ENCODE results near the gene DDX20. TPM values are rescaled to one million over a fixed set of nuclear protein-coding genes. Genes with fewer than 3 reads are reported as not detected.
A peak's percentile ranks its signal among the peaks of the same experiment; 100 is the strongest.

DDX20 gene
- total RNA-seq, 6 donors from 2014 or later, result 7.9 to 18.5 (median 9.2) TPM

GRCh38 chr1:111769517-111770146 is 13.9 kb downstream of the DDX20 start:
- Histone ChIP-seq H3K36me3 (peaks cover 4 to 48% (median 15%) of the 10 kb centered on the region in 4 donors), H3K27ac (no peak overlapping the region), H3K27me3 (no peaks in the 10 kb centered on the region), H3K4me1 (no peaks in the 10 kb centered on the region), H3K4me3 (no peak overlapping the region), H3K9me3 (no peaks in the 10 kb centered on the region)
- TF ChIP-seq CTCF (IDR thresholded peaks at IDR 0.05) (peak; percentile 55 to 85 (median 77)), EP300 (IDR thresholded peaks at IDR 0.05) (no peak)
- no peak for DNase-seq
- ATAC-seq (ENCODE audit: low FRiP score in 2 of 2), result peak in 1 of 2 donors; percentile 80
- WGBS, 2 donors, result 38 to 39% methylated on average over 6 of the region's 6 CpGs

GRCh38 chr1:111770916-111771315 is 15.2 kb downstream of the DDX20 start:
- Histone ChIP-seq H3K27me3 (no peaks in the 10 kb centered on the region), H3K4me3 (no peak overlapping the region), H3K27ac (no peak overlapping the region), H3K9me3 (no peaks in the 10 kb centered on the region), H3K36me3 (peaks cover 0 to 35% (median 11%) of the 10 kb centered on the region in 4 donors), H3K4me1 (no peaks in the 10 kb centered on the region)
- DNase-seq (no peak), ATAC-seq (ENCODE audit: low FRiP score in 2 of 2) (no peak)
- whole genome bisulfite sequencing, 2 donors, result 89% methylated on average over 4 of the region's 4 CpGs
- TF ChIP-seq POLR2AphosphoS5 (IDR thresholded peaks at IDR 0.05) (no peak), EP300 (IDR thresholded peaks at IDR 0.05) (no peak), CTCF (IDR thresholded peaks at IDR 0.05) (no peak), POLR2A (IDR thresholded peaks at IDR 0.05) (no peak)

- WGBS, 2 donors, result 77 to 81% methylated on average over 5 to 9 of the region's 9 CpGs
- Histone ChIP-seq H3K4me1 (no peaks in the 10 kb centered on the region), H3K27me3 (no peaks in the 10 kb centered on the region), H3K36me3 (peaks cover 0 to 1% (median 0%) of the 10 kb centered on the region in 4 donors), H3K9me3 (no peaks in the 10 kb centered on the region), H3K4me3 (no peak overlapping the region), H3K27ac (no peak overlapping the region)
- ATAC-seq (ENCODE audit: low FRiP score in 2 of 2), result no peak
- TF ChIP-seq CTCF (IDR thresholded peaks at IDR 0.05), result no peak
- no peak for TF ChIP-seq EP300 (IDR thresholded peaks at IDR 0.05)
- no peak for TF ChIP-seq POLR2AphosphoS5 (IDR thresholded peaks at IDR 0.05)
- no peak for TF ChIP-seq POLR2A (IDR thresholded peaks at IDR 0.05)
- no peak for DNase-seq
Measured at GRCh38 chr1:111775966-111776365, 20.3 kb downstream of the DDX20 start.

- WGBS, 2 donors, result 79 to 85% methylated on average over 2 of the region's 2 CpGs
- no peak overlapping the region for H3K4me3 ChIP-seq
- no peaks in the 10 kb centered on the region for H3K36me3 ChIP-seq
- no peak for TF ChIP-seq CTCF (IDR thresholded peaks at IDR 0.05)
- no peak for TF ChIP-seq POLR2A (IDR thresholded peaks at IDR 0.05)
- no peak for TF ChIP-seq POLR2AphosphoS5 (IDR thresholded peaks at IDR 0.05)
- no peak for TF ChIP-seq EP300 (IDR thresholded peaks at IDR 0.05)
- no peak for DNase-seq
- no peak overlapping the region for H3K27ac ChIP-seq
- no peak for ATAC-seq (ENCODE audit: low FRiP score in 2 of 2)
- H3K27me3 ChIP-seq, result no peaks in the 10 kb centered on the region
- no peaks in the 10 kb centered on the region for H3K4me1 ChIP-seq
- H3K9me3 ChIP-seq, result no peaks in the 10 kb centered on the region
Measured at GRCh38 chr1:111776391-111776790, 20.7 kb downstream of the DDX20 start.

- no peaks in the 10 kb centered on the region for H3K4me1 ChIP-seq
- no peak overlapping the region for H3K4me3 ChIP-seq
- DNase-seq (no peak), ATAC-seq (ENCODE audit: low FRiP score in 2 of 2) (no peak)
- no peaks in the 10 kb centered on the region for H3K36me3 ChIP-seq
- WGBS, 2 donors, result 84 to 91% methylated on average over 8 of the region's 8 CpGs
- no peaks in the 10 kb centered on the region for H3K9me3 ChIP-seq
- no peaks in the 10 kb centered on the region for H3K27me3 ChIP-seq
- TF ChIP-seq CTCF (IDR thresholded peaks at IDR 0.05) (no peak), POLR2AphosphoS5 (IDR thresholded peaks at IDR 0.05) (no peak), EP300 (IDR thresholded peaks at IDR 0.05) (no peak), POLR2A (IDR thresholded peaks at IDR 0.05) (no peak)
- no peak overlapping the region for H3K27ac ChIP-seq
Measured at GRCh38 chr1:111776861-111777260, 21.2 kb downstream of the DDX20 start.

All from upper lobe of left lung (tissue), 6 donors.